C4-2B (cell line): Measurements from ENCODE around the gene HECW1.

Source experiments
- CTCF ChIP-seq: fragments of 450-650 bp; conservative IDR thresholded peaks from 2 replicates; pipeline ENCODE4 v1.5.1; 2017; ENCODE audit warnings: mild to moderate bottlenecking
- ZFX ChIP-seq: fragments of 450-650 bp; IDR thresholded peaks from 2 replicates; pipeline ENCODE4 v1.6.1; 2017

DNA sequence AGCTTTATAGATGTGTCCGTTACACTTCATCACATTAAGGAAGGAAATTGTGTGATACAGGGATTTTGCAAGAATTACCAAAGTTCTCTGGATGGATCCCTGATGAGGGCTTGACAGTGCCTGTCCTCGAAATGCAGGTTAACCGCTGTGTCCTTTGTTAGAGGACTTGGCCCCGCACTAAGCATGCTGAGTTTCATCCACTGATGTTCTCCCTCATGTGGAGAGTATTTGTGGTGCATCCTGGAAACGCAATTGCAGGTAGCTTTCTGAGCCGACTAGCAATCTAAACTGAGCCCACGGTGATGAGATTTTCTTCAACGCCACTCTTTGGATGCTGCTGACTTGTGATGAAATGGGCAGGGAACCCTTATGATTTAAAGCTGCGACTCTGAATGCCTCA is 398.6 kb downstream of the HECW1 start:
- TF ChIP-seq CTCF (no peak; the same call in 1 of the 2 replicates), ZFX (no peak)
